H1 (cell line): Measurements from ENCODE around the gene CELF5. TPM values are rescaled to one million over a fixed set of nuclear protein-coding genes. Genes with fewer than 3 reads are reported as not detected.
A peak's percentile ranks its signal among the peaks of the same experiment; 100 is the strongest.

ENCODE experiments used
- ASH2L ChIP-seq: fragments of 200-600, 300-600 bp; sonication (generic); IDR thresholded peaks from one replicate; pipeline ENCODE4 v1.7.1; 2017; ENCODE audit warnings: low read length
- CBX5 ChIP-seq: fragments of 300-800, 300-1000 bp; sonication (generic); IDR thresholded peaks from 2 replicates; pipeline ENCODE4 v1.7.1; 2016; ENCODE audit warnings: antibody characterized with exemption, low read length, low read depth
- CBX8 ChIP-seq: fragments of 300-800, 300-1000 bp; sonication (generic); IDR thresholded peaks from 2 replicates; pipeline ENCODE4 v1.7.1; 2016; ENCODE audit warnings: low read depth, low read length, borderline replicate concordance
- CHD2 ChIP-seq: IDR thresholded peaks from 2 replicates; pipeline ENCODE4 v1.6.1; 2012; ENCODE audit warnings: low read length, improper control_type of control experiment
- FOSL1 ChIP-seq: IDR thresholded peaks from 2 replicates; pipeline ENCODE4 v1.6.1; 2011; ENCODE audit warnings: mild to moderate bottlenecking, low read depth, low read length, moderate library complexity; ENCODE audit not compliant: insufficient read depth
- GABPA ChIP-seq: IDR thresholded peaks from 2 replicates; pipeline ENCODE4 v1.6.1; 2011; ENCODE audit warnings: mild to moderate bottlenecking, low read length, moderate library complexity, borderline replicate concordance; ENCODE audit not compliant: insufficient read depth
- HDAC2 ChIP-seq, 2 experiments: fragments of 300-600 bp in 1 of 2; sonication (generic) in 1 of 2; IDR thresholded peaks; 2 replicates each; pipeline ENCODE4 v1.6.1; 2011 to 2012; ENCODE audit warnings: low read depth in 2 of 2, low read length in 2 of 2, mild to moderate bottlenecking in 2 of 2, moderate library complexity in 2 of 2, borderline replicate concordance in 1 of 2, inconsistent platforms in 1 of 2
- HDAC6 ChIP-seq: IDR thresholded peaks from one replicate; pipeline ENCODE4 v1.7.1; 2012; ENCODE audit warnings: low read depth, mild to moderate bottlenecking, inconsistent platforms, low read length, moderate library complexity
- JUN ChIP-seq: IDR thresholded peaks from 2 replicates; pipeline ENCODE4 v1.6.1; 2011; ENCODE audit warnings: low read depth, mild to moderate bottlenecking, improper control_type of control experiment, low read length
- MAX ChIP-seq: IDR thresholded peaks from 2 replicates; pipeline ENCODE4 v1.6.1; 2012; ENCODE audit warnings: inconsistent platforms
- NRF1 ChIP-seq: IDR thresholded peaks from 2 replicates; pipeline ENCODE4 v1.6.1; 2011; ENCODE audit warnings: mild to moderate bottlenecking, low read depth, low read length, improper control_type of control experiment
- POLR2A ChIP-seq, 2 experiments: IDR thresholded peaks; 1 replicate in 1 of 2; 2 replicates in 1 of 2; pipeline ENCODE4 v1.6.1; 2011; ENCODE audit warnings: low read depth in 2 of 2, low read length in 2 of 2, mild to moderate bottlenecking in 2 of 2; ENCODE audit errors: control extremely low read depth in 1 of 2
- POLR2AphosphoS5 ChIP-seq: IDR thresholded peaks from 2 replicates; pipeline ENCODE4 v1.6.1; 2011; ENCODE audit warnings: low read depth, low read length
- RAD21 ChIP-seq, 2 experiments: IDR thresholded peaks in 1 of 2; conservative IDR thresholded peaks in 1 of 2; 2 replicates each; pipeline ENCODE4 v1.6.1; 2011; ENCODE audit warnings: low read depth in 2 of 2, low read length in 2 of 2, improper control_type of control experiment in 1 of 2, inconsistent platforms in 1 of 2, mild to moderate bottlenecking in 1 of 2, moderate library complexity in 1 of 2
- SAP30 ChIP-seq: fragments of 300-600 bp; sonication (generic); IDR thresholded peaks from 2 replicates; pipeline ENCODE4 v1.7.1; 2012; ENCODE audit warnings: low read length, moderate library complexity, mild to moderate bottlenecking, inconsistent platforms; ENCODE audit not compliant: insufficient read depth, insufficient replicate concordance
- SIN3A ChIP-seq, 2 experiments: IDR thresholded peaks in 1 of 2; conservative IDR thresholded peaks in 1 of 2; 2 replicates each; pipeline ENCODE4 v1.6.1; 2011 to 2012; ENCODE audit warnings: low read length in 2 of 2, improper control_type of control experiment in 1 of 2, low read depth in 1 of 2, mild to moderate bottlenecking in 1 of 2
- SP4 ChIP-seq: IDR thresholded peaks from 2 replicates; pipeline ENCODE4 v1.6.1; 2012; ENCODE audit warnings: low read length, inconsistent platforms
- TAF1 ChIP-seq: IDR thresholded peaks from 2 replicates; pipeline ENCODE4 v1.6.1; 2011; ENCODE audit warnings: mild to moderate bottlenecking, low read depth, low read length
- TBP ChIP-seq: IDR thresholded peaks from 2 replicates; pipeline ENCODE4 v1.6.1; 2011; ENCODE audit warnings: low read depth, low read length, improper control_type of control experiment
- TEAD4 ChIP-seq: IDR thresholded peaks from 2 replicates; pipeline ENCODE4 v1.6.1; 2012; ENCODE audit warnings: low read depth, low read length, inconsistent platforms, mixed read lengths
- YY1 ChIP-seq: IDR thresholded peaks from 2 replicates; pipeline ENCODE4 v1.6.1; 2011; ENCODE audit warnings: low read depth, mild to moderate bottlenecking, low read length
- ZNF274 ChIP-seq: IDR thresholded peaks from 2 replicates; pipeline ENCODE4 v1.7.0; 2012; ENCODE audit warnings: low read length, borderline replicate concordance; ENCODE audit errors: extremely low read depth
- polyA plus RNA-seq, 7 experiments: library from polyadenylated mRNA; depleted of rRNA in 3 of 7; stranded (reverse) in 5 of 7; unstranded in 2 of 7; fragments of >200 nt in 5 of 7; fragments of 200-250 nt in 2 of 7; gene quantifications; 1 replicate in 5 of 7; 2 replicates in 1 of 7; 4 replicates in 1 of 7; pipeline versions ENCODE4 v1.2.1 to v1.2.3, GENCODE V29; 2011 to 2013; ENCODE audit warnings: missing spikeins in 2 of 7, mixed read lengths in 2 of 7
- total RNA-seq: library from RNA; stranded (reverse); fragmentation: NEBNext Ultra II Directional; extraction: Animal tissue kit (Norgen Biotek cat#: 25700); gene quantifications from 2 replicates; pipeline ENCODE4 v1.2.1, GENCODE V29; 2021

CELF5 gene
- total and polyA plus RNA-seq, 2 of the 8 experiments (the other 6 are each of a cell fraction or from before 2014, with no cell fraction given): 9.8 to 15.0 TPM

- TF ChIP-seq HDAC2 (IDR thresholded peaks at IDR 0.05; ENCODE audit: borderline replicate concordance in 1 of 2, low read depth in 2 of 2, low read length in 2 of 2) (no peak), RAD21 (IDR thresholded peaks at IDR 0.05 in 1 of 2, conservative IDR thresholded peaks at IDR 0.05 in 1 of 2; ENCODE audit: low read depth in 2 of 2, low read length in 2 of 2) (no peak), TEAD4 (0 out of 2 replicates have a peak, but pooled peaks have one; percentile 4), ASH2L (peak; percentile 63), CBX5 (no peak), SIN3A (conservative IDR thresholded peaks at IDR 0.05 in 1 of 2, IDR thresholded peaks at IDR 0.05 in 1 of 2; ENCODE audit: low read depth in 1 of 2, low read length in 2 of 2) (peak; percentile 20 to 65; a peak in 1 of 4 replicates), MAX (peak; percentile 71; the same call in 1 of the 2 replicates), ZNF274 (no peak), HDAC6 (no peak), CHD2 (peak; percentile 66; the same call in 1 of the 2 replicates), TBP (peak; percentile 64; the same call in 1 of the 2 replicates), POLR2A (IDR thresholded peaks at IDR 0.05; ENCODE audit: control extremely low read depth in 1 of 2, low read depth in 2 of 2, low read length in 2 of 2) (peak in 1 of 2 experiments; percentile 42; a peak in 1 of 3 replicates), SAP30 (no peak), SP4 (peak; percentile 97), POLR2AphosphoS5 (peak; percentile 65; the same call in 1 of the 2 replicates), JUN (no peak), NRF1 (no peak), FOSL1 (no peak), CBX8 (no peak), TAF1 (peak; percentile 76), YY1 (peak; percentile 9; the same call in 1 of the 2 replicates), GABPA (peak; percentile 86)
Observed at GRCh38 chr19:3185461-3186159, 38.9 kb upstream of the CELF5 start, which contains the start of gene NCLN (continued).
